SU-DHL-6 (cell line): ENCODE measurements around the gene ELMO3.

Experiments
- H2AFZ ChIP-seq: fragments of 200-600 bp; sonication (generic); 2 replicates; pipeline ENCODE4 v1.6.1; 2014; ENCODE audit warnings: low read depth, mild to moderate bottlenecking, moderate library complexity, mixed read lengths, antibody characterized with exemption, low read length; ENCODE audit not compliant: severe bottlenecking
- H3F3A ChIP-seq: fragments of 200-600 bp; shearing (Covaris generic); 2 replicates; pipeline ENCODE4 v1.6.0; 2016; ENCODE audit warnings: antibody characterized with exemption, mild to moderate bottlenecking; ENCODE audit not compliant: insufficient read depth
- H3K27ac ChIP-seq: fragments of 200-600 bp; sonication (generic); 2 replicates; pipeline ENCODE4 v1.5.1; 2016; ENCODE audit warnings: low read depth, mild to moderate bottlenecking, low read length, moderate library complexity, mixed read lengths
- H3K27me3 ChIP-seq: fragments of 200-600 bp; sonication (generic), shearing (Covaris generic); 2 replicates; pipeline ENCODE4 v1.6.0; 2014; ENCODE audit warnings: mild to moderate bottlenecking, low read length
- H3K36me3 ChIP-seq: fragments of 200-600 bp; sonication (generic); 2 replicates; pipeline ENCODE4 v1.6.1; 2014; ENCODE audit warnings: mild to moderate bottlenecking, low read length, mixed read lengths
- H3K4me2 ChIP-seq: fragments of 300-600, 200-600 bp; shearing (Covaris generic), sonication (generic); 2 replicates; pipeline ENCODE4 v1.6.0; 2014; ENCODE audit warnings: low read length, low read depth, mild to moderate bottlenecking; ENCODE audit not compliant: poor library complexity, severe bottlenecking
- H3K4me3 ChIP-seq: fragments of 200-600 bp; sonication (generic); 2 replicates; pipeline ENCODE4 v1.5.1; 2014; ENCODE audit warnings: antibody characterized with exemption, low read length, mild to moderate bottlenecking, mixed read lengths; ENCODE audit not compliant: insufficient read depth, poor library complexity, severe bottlenecking
- H3K79me2 ChIP-seq: fragments of 200-600 bp; sonication (generic); 2 replicates; pipeline ENCODE4 v1.6.1; 2014; ENCODE audit warnings: mild to moderate bottlenecking, low read length, moderate library complexity; ENCODE audit not compliant: insufficient read depth
- H3K9ac ChIP-seq: fragments of 200-600 bp; sonication (generic); 2 replicates; pipeline ENCODE4 v1.7.0; 2014; ENCODE audit warnings: mild to moderate bottlenecking, low read length
- H3K9me2 ChIP-seq: fragments of 200-600 bp; sonication (generic); replicated peaks from 2 replicates; pipeline ENCODE4 v1.6.1; 2014; ENCODE audit warnings: low read length; ENCODE audit not compliant: insufficient read depth
- H3K9me3 ChIP-seq: fragments of 200-600 bp; sonication (generic); 2 replicates; pipeline ENCODE4 v1.6.1; 2014; ENCODE audit warnings: low read length, mixed read lengths; ENCODE audit not compliant: insufficient read depth
- H4K20me1 ChIP-seq: fragments of 200-600 bp; sonication (generic); 2 replicates; pipeline ENCODE4 v1.6.1; 2014; ENCODE audit warnings: low read depth, mild to moderate bottlenecking, antibody characterized with exemption, low read length, moderate library complexity, mixed read lengths
- CTCF ChIP-seq: fragments of 200-600 bp; sonication (generic); IDR thresholded peaks from one replicate; pipeline ENCODE4 v1.5.1; 2017; ENCODE audit warnings: antibody characterized with exemption, mild to moderate bottlenecking, low read length, moderate library complexity; ENCODE audit not compliant: insufficient read depth, poor library complexity, severe bottlenecking
- EZH2phosphoT487 ChIP-seq: fragments of 200-600 bp; sonication (generic), shearing (Covaris generic); conservative IDR thresholded peaks from 2 replicates; pipeline ENCODE4 v1.6.1; 2018; ENCODE audit warnings: mild to moderate bottlenecking, antibody characterized with exemption, low read length, moderate library complexity, mixed read lengths

ELMO3 gene

GRCh38 chr16:67215706-67216105, 16.8 kb downstream of the ELMO3 start:
- no peak overlapping the region for H3K27ac ChIP-seq
- no peak overlapping the region for H3K4me3 ChIP-seq
- no peaks in the 10 kb centered on the region for H3K27me3 ChIP-seq
- H3K36me3 ChIP-seq: no peaks in the 10 kb centered on the region
- no peak overlapping the region for H3K4me2 ChIP-seq
- no peaks in the 10 kb centered on the region for H3K9me2 ChIP-seq
- no peak overlapping the region for H2AFZ ChIP-seq
- H4K20me1 ChIP-seq: no peaks in the 10 kb centered on the region
- H3K9ac ChIP-seq: no peak overlapping the region
- TF ChIP-seq CTCF (no peak), EZH2phosphoT487 (no peak)
- no peaks in the 10 kb centered on the region for H3F3A ChIP-seq
- no peaks in the 10 kb centered on the region for H3K79me2 ChIP-seq
- no peaks in the 10 kb centered on the region for H3K9me3 ChIP-seq

- TF ChIP-seq CTCF: no peak
- TF ChIP-seq EZH2phosphoT487: no peak
- no peaks in the 10 kb centered on the region for H3K36me3 ChIP-seq
- no peaks in the 10 kb centered on the region for H3K79me2 ChIP-seq
- no peak overlapping the region for H3K4me2 ChIP-seq
- H3K27me3 ChIP-seq: no peaks in the 10 kb centered on the region
- H3K4me3 ChIP-seq: no peak overlapping the region
- no peak overlapping the region for H3K27ac ChIP-seq
- no peaks in the 10 kb centered on the region for H3K9me2 ChIP-seq
- H3K9ac ChIP-seq: no peak overlapping the region
- no peaks in the 10 kb centered on the region for H4K20me1 ChIP-seq
- no peaks in the 10 kb centered on the region for H3K9me3 ChIP-seq
- H3F3A ChIP-seq: no peaks in the 10 kb centered on the region
- no peak overlapping the region for H2AFZ ChIP-seq
These were observed 17.9 kb downstream of the ELMO3 start for GRCh38 chr16:67216612-67217490.

GRCh38 chr16:67223992-67224391, 25.1 kb downstream of the ELMO3 start:
- Histone ChIP-seq H3K9ac (no peak overlapping the region), H3K9me2 (no peaks in the 10 kb centered on the region), H3F3A (no peaks in the 10 kb centered on the region), H3K27ac (no peak overlapping the region), H2AFZ (no peak overlapping the region), H3K36me3 (no peaks in the 10 kb centered on the region), H3K4me2 (no peak overlapping the region), H3K4me3 (no peak overlapping the region), H4K20me1 (no peaks in the 10 kb centered on the region), H3K27me3 (no peaks in the 10 kb centered on the region), H3K79me2 (peaks cover 11% of the 10 kb centered on the region), H3K9me3 (no peaks in the 10 kb centered on the region)
- TF ChIP-seq EZH2phosphoT487: no peak
- TF ChIP-seq CTCF: no peak
